ENCODE measurements around the gene PTPN1.
A peak's percentile ranks its signal among the peaks of the same experiment; 100 is the strongest.
"Not testable (repeated sequence)": the region's sequence is repeated elsewhere in the genome, so short reads cannot be mapped to it uniquely, and the experiment has no call there.

PTPN1 gene

GRCh38 chr20:50509923-50510705 is at the start of gene PTPN1:
PTPN1 (plus strand) TSS chr20:50510383; CDS start chr20:50510528, 145 bp downstream.
- ATAC-seq, result peak; percentile 93 to 96

GRCh38 chr20:50460608-50461267 is 49.4 kb upstream of the PTPN1 start:
- ATAC-seq, result peak; percentile 80 to 83

GRCh38 chr20:50462093-50462690 is 48.0 kb upstream of the PTPN1 start:
- ATAC-seq, result no peak

GRCh38 chr20:50464026-50464724 is 46.0 kb upstream of the PTPN1 start:
- ATAC-seq, result peak; percentile 76 to 79

GRCh38 chr20:50464725-50465650 is 45.2 kb upstream of the PTPN1 start:
- no peak for ATAC-seq

GRCh38 chr20:50467174-50467573 is 43.0 kb upstream of the PTPN1 start:
- no peak for ATAC-seq

- peak; percentile 30 to 52 for ATAC-seq
Observed at GRCh38 chr20:50467718-50468356, 42.3 kb upstream of the PTPN1 start.

GRCh38 chr20:50468378-50468798 is 41.8 kb upstream of the PTPN1 start:
- no peak for ATAC-seq

- no peak for ATAC-seq
Observed at GRCh38 chr20:50469176-50469723, 40.9 kb upstream of the PTPN1 start.

- no peak for ATAC-seq
Observed at GRCh38 chr20:50469796-50470195, 40.4 kb upstream of the PTPN1 start.

GRCh38 chr20:50470264-50470858 is 39.8 kb upstream of the PTPN1 start:
- no peak for ATAC-seq

- ATAC-seq, result peak; percentile 28 to 58
Observed at GRCh38 chr20:50471231-50471630, 39.0 kb upstream of the PTPN1 start.

GRCh38 chr20:50472693-50473664 is 37.2 kb upstream of the PTPN1 start:
- no peak for ATAC-seq

GRCh38 chr20:50474356-50474755 is 35.8 kb upstream of the PTPN1 start:
- not testable (repeated sequence) for ATAC-seq

- ATAC-seq, result no peak
Observed at GRCh38 chr20:50475681-50476292, 34.4 kb upstream of the PTPN1 start.

- no peak for ATAC-seq
Observed at GRCh38 chr20:50477239-50477872, 32.8 kb upstream of the PTPN1 start.

- ATAC-seq, result peak; percentile 98 to 100
Observed at GRCh38 chr20:50478162-50478990, 31.8 kb upstream of the PTPN1 start.

Data from activated CD4-positive, CD25-positive, alpha-beta regulatory T cell treated with anti-CD3 and anti-CD28 coated beads, Interleukin-2, amount 50 U/mL, for 24 hours (primary cell).